ENCODE measurements around the gene CAPN5. TPM values are rescaled to one million over a fixed set of nuclear protein-coding genes. Genes with fewer than 3 reads are reported as not detected.
A peak's percentile ranks its signal among the peaks of the same experiment; 100 is the strongest.

Gene CAPN5
- polyA plus RNA-seq, 3 donors, result 0.28 to 0.83 (median 0.62) TPM

GRCh38 chr11:77113382-77114088 lies 46.8 kb downstream of the CAPN5 start:
- no peaks in the 10 kb centered on the region for H3K79me2 ChIP-seq (ENCODE audit: insufficient read depth, low read length)
- no peaks in the 10 kb centered on the region for H3K27me3 ChIP-seq (ENCODE audit: control insufficient read depth in 2 of 2, insufficient read depth in 2 of 2, low read length in 2 of 2)
- H3K4me3 Mint-ChIP-seq, result peak overlapping the region in 1 of 2 donors; percentile 24
- DNase-seq, result peak in 1 of 3 donors; percentile 6
- H3K36me3 ChIP-seq (replicated peaks in 1 of 2; ENCODE audit: control insufficient read depth in 1 of 2, insufficient read depth in 2 of 2, low read length in 2 of 2), result no peaks in the 10 kb centered on the region
- 54% methylated on average over 4 of the region's 8 CpGs for WGBS (ENCODE audit: insufficient coverage)
- peaks cover 5% of the 10 kb centered on the region for H3K4me1 Mint-ChIP-seq
- no peaks in the 10 kb centered on the region for H3K9me3 ChIP-seq (replicated peaks in 1 of 2; ENCODE audit: control insufficient read depth in 1 of 2, insufficient read depth in 1 of 2, low read length in 2 of 2)
- no peak overlapping the region for H3K4me3 ChIP-seq (replicated peaks in 1 of 3; ENCODE audit: low read depth in 2 of 3, low read length in 3 of 3)
- no peaks in the 10 kb centered on the region for H3K4me1 ChIP-seq (ENCODE audit: control insufficient read depth in 1 of 2, insufficient read depth in 2 of 2, low read length in 2 of 2)
- H3K9ac ChIP-seq (ENCODE audit: insufficient read depth, low read length, poor library complexity, severe bottlenecking), result no peak overlapping the region
- H3K4me2 ChIP-seq (replicated peaks; ENCODE audit: extremely low read depth, low read length, poor library complexity, severe bottlenecking), result no peak overlapping the region
- intact Hi-C loops (cut with micrococcal nuclease), result no loop called here
- peak; percentile 68 for TF ChIP-seq CTCF (IDR thresholded peaks at IDR 0.05)
- H3K27me3 Mint-ChIP-seq (ENCODE audit: low read depth in 3 of 3), result peaks cover 1 to 6% (median 3%) of the 10 kb centered on the region in 3 donors
- peaks cover 0 to 3% (median 0%) of the 10 kb centered on the region in 7 donors for H3K9me3 Mint-ChIP-seq
- no peak overlapping the region for H2AFZ ChIP-seq (ENCODE audit: insufficient read depth, low read depth, low read length, poor library complexity, severe bottlenecking)
- H3K36me3 Mint-ChIP-seq, result no peaks in the 10 kb centered on the region
- no peaks in the 10 kb centered on the region for H4K20me1 ChIP-seq (ENCODE audit: insufficient read depth, low read length)
- H3K27ac ChIP-seq (ENCODE audit: low read depth in 1 of 2, low read length in 2 of 2), result no peak overlapping the region
- no peak overlapping the region for H3K27ac Mint-ChIP-seq

GRCh38 chr11:77114089-77114463 lies 47.3 kb downstream of the CAPN5 start:
- H3K4me3 Mint-ChIP-seq, result no peak overlapping the region
- Histone ChIP-seq H3K27me3 (ENCODE audit: control insufficient read depth in 2 of 2, insufficient read depth in 2 of 2, low read length in 2 of 2) (no peaks in the 10 kb centered on the region), H3K9me3 (replicated peaks in 1 of 2; ENCODE audit: control insufficient read depth in 1 of 2, insufficient read depth in 1 of 2, low read length in 2 of 2) (no peaks in the 10 kb centered on the region), H3K79me2 (ENCODE audit: insufficient read depth, low read length) (no peaks in the 10 kb centered on the region), H4K20me1 (ENCODE audit: insufficient read depth, low read length) (no peaks in the 10 kb centered on the region), H3K27ac (ENCODE audit: low read depth in 1 of 2, low read length in 2 of 2) (no peak overlapping the region), H2AFZ (ENCODE audit: insufficient read depth, low read depth, low read length, poor library complexity, severe bottlenecking) (no peak overlapping the region), H3K4me3 (replicated peaks in 1 of 3; ENCODE audit: low read depth in 2 of 3, low read length in 3 of 3) (no peak overlapping the region), H3K4me1 (ENCODE audit: control insufficient read depth in 1 of 2, insufficient read depth in 2 of 2, low read length in 2 of 2) (no peaks in the 10 kb centered on the region), H3K4me2 (replicated peaks; ENCODE audit: extremely low read depth, low read length, poor library complexity, severe bottlenecking) (no peak overlapping the region), H3K9ac (ENCODE audit: insufficient read depth, low read length, poor library complexity, severe bottlenecking) (no peak overlapping the region), H3K36me3 (replicated peaks in 1 of 2; ENCODE audit: control insufficient read depth in 1 of 2, insufficient read depth in 2 of 2, low read length in 2 of 2) (no peaks in the 10 kb centered on the region)
- DNase-seq, result no peak
- no peaks in the 10 kb centered on the region for H3K36me3 Mint-ChIP-seq
- H3K9me3 Mint-ChIP-seq, result peaks cover 0 to 3% (median 0%) of the 10 kb centered on the region in 7 donors
- peaks cover 5% of the 10 kb centered on the region for H3K4me1 Mint-ChIP-seq
- no peak overlapping the region for H3K27ac Mint-ChIP-seq
- WGBS (ENCODE audit: insufficient coverage), result 94% methylated on average over 9 of the region's 13 CpGs
- H3K27me3 Mint-ChIP-seq (ENCODE audit: low read depth in 3 of 3), result peaks cover 0 to 8% (median 3%) of the 10 kb centered on the region in 3 donors
- TF ChIP-seq CTCF (IDR thresholded peaks at IDR 0.05), result no peak
- intact Hi-C loops (cut with micrococcal nuclease), result no loop called here
